K562 (cell line): ENCODE measurements around the gene SUFU.

Source experiments
- CHD1 ChIP-seq: fragments of 200-600 bp; sonication (generic); IDR thresholded peaks from one replicate; pipeline ENCODE4 v1.6.1; 2012; ENCODE audit warnings: mild to moderate bottlenecking, moderate library complexity, low read length, inconsistent platforms
- E2F1 ChIP-seq: sonication (generic); formaldehyde crosslinking; IDR thresholded peaks from 2 replicates; pipeline ENCODE4 v1.8.1; 2023; ENCODE audit warnings: mild to moderate bottlenecking, missing genetic modification reagents, moderate library complexity
- E2F5 ChIP-seq: sonication (generic); formaldehyde crosslinking; IDR thresholded peaks from 2 replicates; pipeline ENCODE4 v1.8.0; 2022; ENCODE audit warnings: mild to moderate bottlenecking, missing genetic modification reagents
- EP300 ChIP-seq: IDR thresholded peaks from 2 replicates; pipeline ENCODE4 v1.6.1; 2012; ENCODE audit warnings: low read length, improper control_type of control experiment
- POLR2A ChIP-seq: fragments of 450-650 bp; conservative IDR thresholded peaks from 2 replicates; pipeline ENCODE4 v1.6.1; 2016
- RCOR1 ChIP-seq, 2 experiments: IDR thresholded peaks; 2 replicates each; pipeline ENCODE4 v1.6.1; 2012; ENCODE audit warnings: low read depth in 2 of 2, low read length in 2 of 2, borderline replicate concordance in 1 of 2, improper control_type of control experiment in 1 of 2
- SREBF2 ChIP-seq: sonication (generic); formaldehyde crosslinking; IDR thresholded peaks from 2 replicates; pipeline ENCODE4 v1.4.0; 2020; ENCODE audit warnings: mild to moderate bottlenecking, missing genetic modification reagents
- ZNF133 ChIP-seq: fragments of 250-450 bp; sonication (Bioruptor Pico); IDR thresholded peaks from 2 replicates; pipeline ENCODE4 v1.4.0; 2020; ENCODE audit warnings: mild to moderate bottlenecking
- TF ChIP-seq, protein P1 (sequence below): fragments of 450-650 bp; IDR thresholded peaks from 2 replicates; pipeline ENCODE4 v1.6.1; 2017; ENCODE audit warnings: antibody characterized with exemption, mild to moderate bottlenecking

DNA sequence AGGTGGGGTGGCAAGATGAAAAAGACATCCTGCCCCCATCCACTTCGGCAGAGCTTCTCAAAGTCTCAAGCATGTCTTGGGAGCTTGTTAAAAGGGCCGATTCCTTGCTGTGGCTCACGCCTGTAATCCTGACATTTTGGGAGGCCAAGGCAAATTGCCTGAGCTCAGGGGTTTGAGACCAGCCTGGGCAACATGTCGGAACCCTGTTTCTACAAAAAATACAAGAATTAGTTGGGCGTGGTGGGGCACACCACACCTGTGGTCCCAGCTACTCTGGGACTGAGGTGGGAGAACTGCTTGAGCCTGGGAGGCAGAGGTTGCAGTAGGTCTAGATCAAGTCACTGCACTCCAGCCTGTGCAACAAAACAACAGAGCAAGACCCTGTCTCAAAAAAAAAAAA is 155.0 kb downstream of the SUFU start:
- TF ChIP-seq, protein P1, sequence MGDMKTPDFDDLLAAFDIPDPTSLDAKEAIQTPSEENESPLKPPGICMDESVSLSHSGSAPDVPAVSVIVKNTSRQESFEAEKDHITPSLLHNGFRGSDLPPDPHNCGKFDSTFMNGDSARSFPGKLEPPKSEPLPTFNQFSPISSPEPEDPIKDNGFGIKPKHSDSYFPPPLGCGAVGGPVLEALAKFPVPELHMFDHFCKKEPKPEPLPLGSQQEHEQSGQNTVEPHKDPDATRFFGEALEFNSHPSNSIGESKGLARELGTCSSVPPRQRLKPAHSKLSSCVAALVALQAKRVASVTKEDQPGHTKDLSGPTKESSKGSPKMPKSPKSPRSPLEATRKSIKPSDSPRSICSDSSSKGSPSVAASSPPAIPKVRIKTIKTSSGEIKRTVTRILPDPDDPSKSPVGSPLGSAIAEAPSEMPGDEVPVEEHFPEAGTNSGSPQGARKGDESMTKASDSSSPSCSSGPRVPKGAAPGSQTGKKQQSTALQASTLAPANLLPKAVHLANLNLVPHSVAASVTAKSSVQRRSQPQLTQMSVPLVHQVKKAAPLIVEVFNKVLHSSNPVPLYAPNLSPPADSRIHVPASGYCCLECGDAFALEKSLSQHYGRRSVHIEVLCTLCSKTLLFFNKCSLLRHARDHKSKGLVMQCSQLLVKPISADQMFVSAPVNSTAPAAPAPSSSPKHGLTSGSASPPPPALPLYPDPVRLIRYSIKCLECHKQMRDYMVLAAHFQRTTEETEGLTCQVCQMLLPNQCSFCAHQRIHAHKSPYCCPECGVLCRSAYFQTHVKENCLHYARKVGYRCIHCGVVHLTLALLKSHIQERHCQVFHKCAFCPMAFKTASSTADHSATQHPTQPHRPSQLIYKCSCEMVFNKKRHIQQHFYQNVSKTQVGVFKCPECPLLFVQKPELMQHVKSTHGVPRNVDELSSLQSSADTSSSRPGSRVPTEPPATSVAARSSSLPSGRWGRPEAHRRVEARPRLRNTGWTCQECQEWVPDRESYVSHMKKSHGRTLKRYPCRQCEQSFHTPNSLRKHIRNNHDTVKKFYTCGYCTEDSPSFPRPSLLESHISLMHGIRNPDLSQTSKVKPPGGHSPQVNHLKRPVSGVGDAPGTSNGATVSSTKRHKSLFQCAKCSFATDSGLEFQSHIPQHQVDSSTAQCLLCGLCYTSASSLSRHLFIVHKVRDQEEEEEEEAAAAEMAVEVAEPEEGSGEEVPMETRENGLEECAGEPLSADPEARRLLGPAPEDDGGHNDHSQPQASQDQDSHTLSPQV, result no peak
- TF ChIP-seq POLR2A (no peak), E2F5 (CRISPR knock-in tag) (no peak), E2F1 (CRISPR knock-in tag) (no peak), RCOR1 (IDR thresholded peaks at IDR 0.05; ENCODE audit: borderline replicate concordance in 1 of 2, low read depth in 2 of 2, low read length in 2 of 2) (no peak), ZNF133 (no peak), EP300 (no peak), CHD1 (no peak), SREBF2 (CRISPR knock-in tag) (no peak)
